ENCODE data around the gene DACH1. TPM values are rescaled to one million over a fixed set of nuclear protein-coding genes. Genes with fewer than 3 reads are reported as not detected.
A peak's percentile ranks its signal among the peaks of the same experiment; 100 is the strongest.

DACH1 gene
- polyA plus RNA-seq, 3 donors, result 101 to 114 (median 109) TPM

GRCh38 chr13:71754407-71754974 lies 112.5 kb downstream of the DACH1 start:
- DNase-seq (ENCODE audit: extremely low read depth in 1 of 11, low read depth in 9 of 11, low spot score in 4 of 11), result no peak

- no peak for DNase-seq (ENCODE audit: extremely low read depth in 1 of 11, low read depth in 9 of 11, low spot score in 4 of 11)
These were observed 114.1 kb downstream of the DACH1 start for GRCh38 chr13:71752775-71753513.

- no peak for DNase-seq (ENCODE audit: extremely low read depth in 1 of 11, low read depth in 9 of 11, low spot score in 4 of 11)
These were observed 115.9 kb downstream of the DACH1 start for GRCh38 chr13:71751073-71751472.

GRCh38 chr13:71730267-71730666 lies 136.7 kb downstream of the DACH1 start:
- DNase-seq (ENCODE audit: extremely low read depth in 1 of 11, low read depth in 9 of 11, low spot score in 4 of 11), result no peak

GRCh38 chr13:71729441-71729840 lies 137.6 kb downstream of the DACH1 start:
- DNase-seq (ENCODE audit: extremely low read depth in 1 of 11, low read depth in 9 of 11, low spot score in 4 of 11), result no peak

- no peak for DNase-seq (ENCODE audit: extremely low read depth in 1 of 11, low read depth in 9 of 11, low spot score in 4 of 11)
These were observed 139.3 kb downstream of the DACH1 start for GRCh38 chr13:71727662-71728061.

GRCh38 chr13:71727042-71727441 lies 140.0 kb downstream of the DACH1 start:
- no peak for DNase-seq (ENCODE audit: extremely low read depth in 1 of 11, low read depth in 9 of 11, low spot score in 4 of 11)

- no peak for DNase-seq (ENCODE audit: extremely low read depth in 1 of 11, low read depth in 9 of 11, low spot score in 4 of 11)
These were observed 144.8 kb downstream of the DACH1 start for GRCh38 chr13:71722206-71722605.

GRCh38 chr13:71721104-71721503 lies 145.9 kb downstream of the DACH1 start:
- DNase-seq (ENCODE audit: extremely low read depth in 1 of 11, low read depth in 9 of 11, low spot score in 4 of 11), result no peak

GRCh38 chr13:71718931-71719330 lies 148.1 kb downstream of the DACH1 start:
- no peak for DNase-seq (ENCODE audit: extremely low read depth in 1 of 11, low read depth in 9 of 11, low spot score in 4 of 11)

GRCh38 chr13:71714802-71715375 lies 152.1 kb downstream of the DACH1 start:
- no peak for DNase-seq (ENCODE audit: extremely low read depth in 1 of 11, low read depth in 9 of 11, low spot score in 4 of 11)

- peak; percentile 47 to 89 (median 77) for DNase-seq (ENCODE audit: extremely low read depth in 1 of 11, low read depth in 9 of 11, low spot score in 4 of 11)
These were observed 153.9 kb downstream of the DACH1 start for GRCh38 chr13:71712988-71713653.

GRCh38 chr13:71704656-71705055 lies 162.3 kb downstream of the DACH1 start:
- no peak for DNase-seq (ENCODE audit: extremely low read depth in 1 of 11, low read depth in 9 of 11, low spot score in 4 of 11)

GRCh38 chr13:71703138-71703537 lies 163.9 kb downstream of the DACH1 start:
- DNase-seq (ENCODE audit: extremely low read depth in 1 of 11, low read depth in 9 of 11, low spot score in 4 of 11), result no peak

GRCh38 chr13:71702253-71702652 lies 164.8 kb downstream of the DACH1 start:
- DNase-seq (ENCODE audit: extremely low read depth in 1 of 11, low read depth in 9 of 11, low spot score in 4 of 11), result no peak

GRCh38 chr13:71701741-71702140 lies 165.3 kb downstream of the DACH1 start:
- DNase-seq (ENCODE audit: extremely low read depth in 1 of 11, low read depth in 9 of 11, low spot score in 4 of 11), result no peak

GRCh38 chr13:71699342-71699741 lies 167.7 kb downstream of the DACH1 start:
- DNase-seq (ENCODE audit: extremely low read depth in 1 of 11, low read depth in 9 of 11, low spot score in 4 of 11), result no peak

- no peak for DNase-seq (ENCODE audit: extremely low read depth in 1 of 11, low read depth in 9 of 11, low spot score in 4 of 11)
These were observed 171.3 kb downstream of the DACH1 start for GRCh38 chr13:71695662-71696061.

GRCh38 chr13:71685072-71685471 lies 181.9 kb downstream of the DACH1 start:
- DNase-seq (ENCODE audit: extremely low read depth in 1 of 11, low read depth in 9 of 11, low spot score in 4 of 11), result no peak
